ENCODE measurements around the gene UEVLD.

- TF ChIP-seq EZH2 (IDR thresholded peaks at IDR 0.05; ENCODE audit: low read length, missing control alignments) (no peak), CTCF (conservative IDR thresholded peaks at IDR 0.05 in 1 of 2, IDR thresholded peaks at IDR 0.05 in 1 of 2; ENCODE audit: low read depth in 1 of 2, low read length in 2 of 2) (no peak)
Measured at GRCh38 chr11:18594999-18595749, 6.6 kb upstream of the UEVLD start.
